GF-D8 (cell line): Measurements from ENCODE around the gene NINJ2.

Source experiments
- DNase-seq: peaks from one replicate; lab custom pipeline; 2025; lab: John Stamatoyannopoulos, UW

NINJ2 gene

GRCh38 chr12:569803-570434 lies 93.3 kb downstream of the NINJ2 start:
- peak; percentile 59 for DNase-seq

- DNase-seq, result no peak
These were observed 94.1 kb downstream of the NINJ2 start for GRCh38 chr12:569091-569676.

GRCh38 chr12:568486-568885 lies 94.8 kb downstream of the NINJ2 start:
- no peak for DNase-seq

GRCh38 chr12:565589-566105 lies 97.6 kb downstream of the NINJ2 start:
- DNase-seq, result no peak

- no peak for DNase-seq
These were observed 98.1 kb downstream of the NINJ2 start for GRCh38 chr12:565161-565560.

GRCh38 chr12:563787-564298 lies 99.4 kb downstream of the NINJ2 start:
- DNase-seq, result peak; percentile 51

- DNase-seq, result peak; percentile 96
These were observed 99.9 kb downstream of the NINJ2 start for GRCh38 chr12:563250-563781.

- DNase-seq, result no peak
These were observed 100.6 kb downstream of the NINJ2 start for GRCh38 chr12:562634-563033.

GRCh38 chr12:561908-562593 lies 101.2 kb downstream of the NINJ2 start:
- peak; percentile 77 for DNase-seq

GRCh38 chr12:561391-561705 lies 101.9 kb downstream of the NINJ2 start:
- DNase-seq, result no peak

- no peak for DNase-seq
These were observed 102.4 kb downstream of the NINJ2 start for GRCh38 chr12:560691-561390.

- DNase-seq, result no peak
These were observed 103.3 kb downstream of the NINJ2 start for GRCh38 chr12:559906-560455.

GRCh38 chr12:559208-559905 lies 103.9 kb downstream of the NINJ2 start:
- DNase-seq, result no peak

- no peak for DNase-seq
These were observed 104.7 kb downstream of the NINJ2 start for GRCh38 chr12:558580-558979.

GRCh38 chr12:556498-556897 lies 106.7 kb downstream of the NINJ2 start:
- no peak for DNase-seq

- DNase-seq, result no peak
These were observed 109.3 kb downstream of the NINJ2 start for GRCh38 chr12:554001-554285.

GRCh38 chr12:553216-554000 lies 109.8 kb downstream of the NINJ2 start:
- no peak for DNase-seq

- no peak for DNase-seq
These were observed 110.8 kb downstream of the NINJ2 start for GRCh38 chr12:552466-552865.

GRCh38 chr12:550473-551260 lies 112.6 kb downstream of the NINJ2 start:
- DNase-seq, result no peak

- no peak for DNase-seq
These were observed 113.7 kb downstream of the NINJ2 start for GRCh38 chr12:549476-550082.
